Left lobe of liver (tissue), 1 donor: ENCODE measurements around the gene STX1B. TPM values are rescaled to one million over a fixed set of nuclear protein-coding genes. Genes with fewer than 3 reads are reported as not detected.

Source experiments
- total RNA-seq: library from RNA; stranded (reverse); gene quantifications from one replicate; pipeline ENCODE4 v1.2.1, GENCODE V29; 2021
- donor health status: DM: no; HTN: yes; CAD: no.

The STX1B gene
- total RNA-seq, 1 donor from 2014 or later = 4.2 TPM

Other genes starting within 250 kb of the STX1B start
- 0.40 TPM for gene CFAP119, start 248.6 kb downstream of the STX1B start, total RNA-seq
- 35.7 TPM for gene RNF40, start 248.3 kb downstream of the STX1B start, total RNA-seq
- 4.6 TPM for gene ZNF629, start 223.4 kb downstream of the STX1B start, total RNA-seq
- 6.2 TPM for gene BCL7C, start 116.6 kb downstream of the STX1B start, total RNA-seq
- 0.58 TPM for gene CTF1, start 114.0 kb downstream of the STX1B start, total RNA-seq
- 3.6 TPM for gene FBXL19, start 87.1 kb downstream of the STX1B start, total RNA-seq
- 51.3 TPM for gene ORAI3, start 61.6 kb downstream of the STX1B start, total RNA-seq
- 8.2 TPM for gene SETD1A, start 52.9 kb downstream of the STX1B start, total RNA-seq
- 71.5 TPM for gene HSD3B7, start 25.4 kb downstream of the STX1B start, total RNA-seq
- 24.6 TPM for gene STX4, start 22.9 kb upstream of the STX1B start, total RNA-seq
- 3.6 TPM for gene ZNF668, start 63.6 kb upstream of the STX1B start, total RNA-seq
- gene ZNF646, start 63.8 kb upstream of the STX1B start, total RNA-seq = 6.7 TPM
- 4.4 TPM for gene PRSS53, start 78.3 kb upstream of the STX1B start, total RNA-seq
- 101 TPM for gene VKORC1, start 84.2 kb upstream of the STX1B start, total RNA-seq
- 42.7 TPM for gene BCKDK, start 97.7 kb upstream of the STX1B start, total RNA-seq
- 27.0 TPM for gene KAT8, start 107.0 kb upstream of the STX1B start, total RNA-seq
- 14.5 TPM for gene PRSS8, start 125.1 kb upstream of the STX1B start, total RNA-seq
- 1.5 TPM for gene PRSS36, start 139.4 kb upstream of the STX1B start, total RNA-seq
- gene FUS, start 169.5 kb upstream of the STX1B start, total RNA-seq = 43.5 TPM
- gene PYCARD, start 192.1 kb upstream of the STX1B start, total RNA-seq = 5.9 TPM
- gene TRIM72, start 203.5 kb upstream of the STX1B start, total RNA-seq = not detected
- gene PYDC1, start 206.5 kb upstream of the STX1B start, total RNA-seq = not detected
- 4.3 TPM for gene ITGAM, start 249.3 kb upstream of the STX1B start, total RNA-seq